Anterior cingulate cortex (tissue), 58 donors: ENCODE measurements around the gene TST.

Source experiments
- DNase-seq, 58 donors: peaks; one replicate each; lab custom pipeline; 2025; lab: John Stamatoyannopoulos, UW

TST gene

DNA sequence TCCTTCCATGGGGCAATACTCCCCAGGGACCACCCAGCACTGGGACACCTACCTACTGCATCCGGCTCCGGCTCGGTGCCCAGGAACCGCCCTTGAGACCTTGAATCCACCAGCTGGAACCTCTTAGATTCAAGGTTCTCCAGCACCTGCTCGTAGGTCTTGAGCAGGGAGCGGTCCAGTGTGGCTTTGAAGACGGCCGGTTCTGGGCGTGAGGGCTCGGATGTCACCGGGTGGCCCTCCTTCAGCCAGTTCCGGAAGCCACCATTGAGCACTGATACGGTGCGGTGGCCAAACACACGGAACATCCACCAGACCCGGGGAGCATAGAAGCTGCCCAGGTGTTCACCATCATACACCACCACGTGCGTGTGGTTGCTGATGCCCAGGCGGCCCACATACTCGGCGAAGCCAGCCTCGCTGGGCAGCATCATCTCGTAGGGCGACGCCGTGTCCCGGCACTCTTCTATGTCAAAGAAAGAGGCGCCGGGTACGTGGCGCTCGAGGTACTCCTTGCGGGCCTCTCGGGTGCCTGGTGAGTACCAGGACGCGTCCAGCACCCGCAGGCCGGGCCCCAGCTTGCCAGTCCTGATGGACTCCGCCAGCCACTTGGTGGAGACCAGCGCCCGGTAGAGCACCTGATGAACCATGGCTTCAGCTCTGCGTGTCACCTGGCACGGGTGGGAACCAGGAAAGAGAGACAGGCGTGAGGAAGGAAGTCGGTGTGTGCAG, 997 bp downstream of the TST start:
- peak in 2 of 58 donors; percentile 46 to 48 for DNase-seq

DNA sequence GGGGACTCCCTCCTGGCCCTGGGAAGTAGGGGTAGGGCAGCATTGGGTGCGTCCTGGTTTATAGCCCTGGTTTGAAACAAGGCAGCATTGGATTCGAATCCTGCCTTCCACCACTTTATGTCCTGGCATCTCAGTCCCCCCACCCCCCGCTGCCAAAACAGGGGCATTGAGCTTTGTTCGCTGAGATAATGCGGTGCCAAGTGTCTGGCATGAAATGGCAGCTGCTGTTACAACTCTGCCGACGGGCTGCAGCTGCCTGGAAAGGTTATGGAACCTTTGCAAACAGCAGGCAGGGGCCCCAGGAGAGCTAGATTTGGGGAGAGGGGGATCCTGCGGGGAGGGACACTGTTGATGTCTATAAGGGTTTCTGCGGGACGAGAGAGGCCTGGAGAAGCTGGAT, 1.9 kb downstream of the TST start:
- peak in 2 of 58 donors; percentile 13 to 24 for DNase-seq

DNA sequence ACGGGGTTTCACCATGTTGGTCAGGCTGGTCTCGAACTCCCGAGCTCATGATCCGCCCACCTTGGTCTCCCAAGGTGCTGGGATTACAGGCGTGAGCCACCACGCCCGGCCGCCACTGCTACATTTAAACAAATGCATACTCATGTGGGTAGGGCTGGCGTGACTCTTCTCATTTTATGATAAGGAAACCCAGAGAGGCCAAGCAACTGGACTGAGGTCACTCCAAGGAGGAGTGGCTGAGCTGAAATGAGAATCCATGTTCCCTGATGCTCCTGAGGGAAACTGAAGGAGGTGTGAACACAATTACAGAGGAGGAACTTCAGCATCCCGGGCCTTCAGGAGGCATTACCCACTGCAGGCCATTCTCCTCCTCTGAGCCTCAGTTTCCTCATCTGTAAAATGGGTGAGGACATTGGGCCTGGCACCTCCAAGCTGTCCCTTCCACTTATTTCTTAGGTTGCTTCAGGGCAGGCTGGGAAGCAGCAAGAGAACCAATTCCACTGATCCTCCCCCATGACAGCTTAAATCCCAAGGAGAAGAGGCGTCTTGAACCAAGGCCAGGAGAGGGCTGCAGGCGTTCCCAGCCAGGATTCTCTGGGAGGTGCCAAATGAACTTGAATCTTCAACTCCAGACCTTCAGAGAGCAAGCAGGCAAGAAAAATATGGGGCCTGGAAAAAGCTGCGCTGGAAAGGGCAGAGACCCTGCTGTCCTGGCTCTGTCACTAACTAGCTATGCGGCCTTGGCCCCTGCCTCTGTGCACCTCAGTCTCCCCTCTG, 2.9 kb downstream of the TST start:
- DNase-seq: peak in 1 of 58 donors; percentile 9

DNA sequence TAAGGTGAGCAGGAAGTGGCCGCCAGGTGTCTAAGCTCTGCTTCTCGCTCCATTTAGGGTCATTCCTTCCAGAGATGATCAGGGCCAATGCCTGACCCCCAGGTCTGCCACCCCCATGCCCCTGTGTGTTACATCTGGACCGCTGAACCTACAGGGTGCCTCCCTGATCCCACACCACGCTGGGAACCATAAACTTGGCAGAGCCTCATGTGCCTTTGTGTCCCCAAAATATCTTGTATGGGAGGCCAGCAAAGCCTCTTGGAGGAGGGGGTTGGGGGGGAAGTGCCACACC, 3.7 kb downstream of the TST start:
- DNase-seq: no peak

DNA sequence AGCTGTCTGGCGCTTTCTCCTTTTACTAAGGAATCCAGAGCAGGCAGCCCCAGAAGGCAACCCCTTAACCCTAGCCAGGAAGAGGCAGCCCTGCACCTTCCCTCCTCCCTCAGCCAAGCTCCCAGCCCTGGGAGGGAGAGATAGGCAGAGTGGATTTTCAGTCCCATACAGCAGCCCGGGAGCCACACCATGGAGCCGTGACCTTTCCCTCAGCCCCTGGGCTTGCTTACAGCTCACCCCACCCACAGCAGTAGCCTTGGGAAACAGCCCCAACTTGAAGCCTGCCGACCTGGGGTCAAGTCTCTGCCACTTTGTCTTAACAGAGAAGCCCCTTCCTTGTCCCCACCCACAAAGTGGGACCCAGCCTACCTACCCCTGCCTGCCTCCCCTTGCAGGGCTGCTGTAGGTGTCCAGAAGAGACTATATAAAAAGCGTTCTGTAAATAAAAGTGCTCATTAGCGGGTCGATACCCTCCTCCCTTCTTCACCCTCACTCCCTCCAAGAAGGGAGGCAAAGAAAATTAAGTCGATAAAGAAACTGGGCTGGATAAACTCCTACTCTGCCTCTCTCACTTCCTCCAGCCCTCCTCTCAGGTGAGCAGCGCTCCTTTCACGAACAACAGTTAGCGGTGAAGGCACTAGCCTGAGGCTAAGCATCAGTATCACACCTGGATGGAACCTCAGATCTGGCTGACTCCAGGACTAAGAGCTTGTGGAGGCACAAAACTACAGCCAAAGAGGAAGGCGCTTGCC, 4.2 kb downstream of the TST start:
- DNase-seq: no peak

DNA sequence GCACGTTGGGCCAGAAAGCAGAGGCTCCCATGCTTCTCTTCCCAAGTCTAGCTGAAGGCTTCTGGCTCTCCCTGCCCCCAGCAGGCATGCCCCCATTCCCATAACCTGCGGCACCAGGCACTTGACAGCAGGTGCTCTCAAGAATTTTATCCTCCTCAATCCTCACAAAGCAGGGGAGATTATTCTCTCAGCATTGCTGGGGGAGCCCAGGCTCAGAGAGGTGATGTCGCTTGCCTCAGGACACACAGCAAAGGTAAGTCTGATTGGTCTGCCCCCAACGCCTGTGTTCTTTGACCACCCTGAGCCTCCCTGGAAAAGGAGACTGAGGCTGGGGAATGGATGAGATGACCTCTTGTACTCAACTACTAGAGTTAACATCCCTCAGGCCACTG, 4.8 kb downstream of the TST start:
- no peak for DNase-seq

DNA sequence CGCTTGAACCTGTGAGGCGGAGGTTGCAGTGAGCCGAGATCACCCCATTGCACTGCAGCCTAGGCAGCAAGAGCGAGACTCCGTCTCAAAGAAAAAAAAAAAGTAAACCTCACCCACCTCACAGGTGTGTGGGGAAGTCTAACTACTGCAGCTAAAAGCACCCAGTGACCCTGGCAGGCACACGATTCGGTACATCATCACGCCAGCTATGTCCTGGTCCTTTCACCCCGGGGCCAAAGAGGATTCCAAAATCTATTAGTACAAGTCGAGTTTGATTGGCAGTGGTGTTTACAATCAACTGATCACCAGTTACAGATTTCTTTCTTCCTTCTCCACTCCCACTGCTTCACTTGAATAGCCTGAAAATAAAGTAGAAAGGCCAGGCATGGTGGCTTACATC, 6.3 kb downstream of the TST start:
- DNase-seq: no peak

DNA sequence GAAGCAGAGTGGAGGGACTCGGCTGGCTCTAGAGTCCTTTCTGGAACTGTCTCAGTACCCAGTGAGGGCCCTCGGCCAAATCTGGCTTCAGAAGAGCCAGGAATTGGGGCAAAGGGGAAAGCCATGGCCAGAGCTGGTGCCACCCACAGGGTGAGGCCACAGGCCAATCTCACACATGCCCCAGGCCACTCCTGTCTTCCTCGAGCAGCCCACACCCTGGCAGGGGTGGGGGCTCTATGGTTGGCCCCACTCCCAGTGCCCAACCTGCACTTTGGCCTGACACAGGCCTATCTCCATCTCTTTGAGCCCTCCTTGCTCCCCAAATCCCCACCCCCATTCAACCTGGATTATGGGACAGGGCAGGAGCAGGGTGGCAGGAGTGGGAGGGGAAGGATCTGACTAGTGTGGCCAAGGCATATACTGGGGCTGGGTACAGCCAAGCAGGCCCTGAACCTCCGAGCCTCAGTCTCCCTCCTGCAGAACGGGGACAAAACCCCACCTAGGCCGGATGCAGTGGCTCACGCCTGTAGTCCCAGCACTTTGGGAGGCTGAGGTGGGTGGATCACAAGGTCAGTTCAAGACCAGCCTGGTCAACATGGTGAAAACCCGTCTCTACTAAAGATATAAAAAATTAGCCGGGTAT, 6.9 kb downstream of the TST start:
- peak in 36 of 58 donors; percentile 11 to 78 (median 36) for DNase-seq

DNA sequence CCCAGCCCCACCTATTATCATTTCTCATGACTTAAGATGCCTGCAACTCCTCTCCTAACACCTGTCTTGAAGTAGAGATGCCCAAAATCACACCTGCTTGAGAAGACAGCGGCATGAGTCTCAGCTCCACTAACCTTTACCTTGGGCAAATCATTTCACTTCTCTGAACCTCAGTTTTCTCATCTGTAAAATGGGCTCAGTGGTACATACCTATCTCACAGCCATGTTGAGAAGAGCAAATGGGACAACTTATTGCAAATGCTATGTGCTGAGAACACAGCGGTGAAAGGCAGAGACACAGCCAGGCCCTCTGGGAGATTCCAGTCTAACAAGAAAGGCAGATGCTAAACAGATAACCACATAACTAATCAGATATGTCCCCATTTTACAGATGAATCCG, 7.8 kb downstream of the TST start:
- no peak for DNase-seq

DNA sequence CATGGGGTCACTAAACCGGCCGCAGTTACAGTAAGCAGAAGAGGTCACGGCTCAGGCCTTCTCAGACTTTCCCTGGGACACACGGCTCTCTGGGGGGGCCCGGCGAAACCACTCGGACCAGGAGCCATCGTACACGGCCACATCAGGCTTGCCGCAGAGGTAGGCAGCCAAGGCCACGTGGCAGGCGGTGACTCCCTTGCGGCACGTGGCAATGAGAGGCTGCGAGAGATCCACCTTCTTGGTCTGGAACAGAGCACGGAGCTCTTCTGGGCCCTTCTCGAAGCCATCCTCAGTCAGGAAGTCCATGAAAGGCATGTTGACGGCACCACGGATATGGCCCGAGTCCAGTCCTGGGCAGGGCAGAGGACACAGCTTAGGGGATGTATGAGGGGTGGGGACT, 8.3 kb downstream of the TST start:
- DNase-seq: no peak

DNA sequence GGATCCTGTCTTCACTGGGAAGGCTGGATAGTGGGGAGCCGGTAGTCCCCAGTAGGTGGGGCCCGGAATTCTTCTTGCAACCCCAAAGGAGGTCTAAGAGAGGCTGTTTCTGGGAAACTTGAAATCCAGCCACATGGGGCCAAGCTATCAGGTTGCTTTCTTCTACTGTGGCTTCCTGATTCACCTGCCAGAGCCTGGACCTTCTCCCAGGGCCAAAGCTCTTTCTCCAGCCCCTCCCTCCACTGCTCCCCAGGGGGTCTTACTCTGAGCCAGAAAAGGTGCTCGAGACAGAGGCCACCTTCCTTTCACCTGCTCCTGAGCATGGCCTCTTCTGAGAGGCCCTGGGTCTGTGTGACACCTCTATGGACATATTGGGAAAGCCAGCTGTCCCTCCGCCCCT, 9.1 kb downstream of the TST start:
- DNase-seq: no peak

DNA sequence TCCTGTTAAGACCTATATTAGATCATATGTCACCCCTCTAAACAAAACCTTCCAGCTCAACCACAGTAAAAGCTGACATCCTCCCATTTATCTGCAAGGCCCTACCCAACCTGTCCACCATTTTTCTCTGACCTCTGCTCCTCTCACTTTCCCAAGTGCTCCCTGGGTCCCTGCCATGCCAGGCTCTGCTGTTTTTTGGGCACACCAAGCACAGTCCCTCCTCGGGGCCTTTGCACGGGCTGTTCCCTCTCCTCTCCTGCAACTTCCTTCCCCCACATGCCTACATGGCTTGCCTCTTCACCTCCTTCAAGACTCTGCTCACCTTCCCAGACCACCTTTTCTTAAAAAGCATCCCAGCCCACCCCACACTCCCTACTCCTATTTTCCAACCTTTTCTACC, 9.8 kb downstream of the TST start:
- DNase-seq: no peak

DNA sequence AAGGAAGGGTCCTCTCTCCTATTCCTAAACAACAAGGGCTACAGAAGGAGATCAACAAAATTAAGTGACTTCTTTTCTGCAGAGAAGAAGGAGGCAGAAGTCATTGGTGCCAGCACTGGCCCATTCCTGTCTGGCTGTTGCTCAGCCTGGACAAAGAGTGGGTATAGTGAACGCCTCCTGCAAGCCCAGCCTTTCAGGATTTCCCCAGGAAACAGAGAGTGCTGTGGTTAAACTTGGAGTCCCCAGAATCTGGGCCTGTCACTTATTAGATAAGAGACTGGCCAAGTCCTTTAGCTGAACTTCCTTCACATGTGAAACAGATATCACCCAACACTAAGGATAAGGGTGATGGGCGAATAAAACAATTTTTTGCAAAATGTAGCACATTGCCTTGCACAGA, 10.9 kb downstream of the TST start:
- DNase-seq: no peak

DNA sequence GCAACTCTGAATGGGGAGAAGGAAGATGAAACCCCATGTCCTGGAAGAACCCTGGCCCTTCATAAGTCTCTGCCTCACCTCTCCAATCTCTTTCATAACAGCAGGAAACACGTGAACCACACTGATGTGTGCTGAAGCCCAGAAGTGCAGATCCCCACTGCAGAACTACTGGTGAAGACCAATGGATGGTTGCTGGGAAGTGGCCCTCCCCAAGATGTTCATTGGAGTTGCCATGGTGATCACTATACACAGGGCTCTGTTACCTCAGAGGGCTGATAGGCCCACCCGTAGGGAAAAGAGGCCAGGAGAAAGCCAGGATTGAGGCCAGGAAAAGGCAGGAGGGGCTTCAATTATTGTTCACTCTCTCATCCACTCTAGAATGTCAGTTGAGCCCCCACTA, 11.6 kb downstream of the TST start:
- DNase-seq: no peak

DNA sequence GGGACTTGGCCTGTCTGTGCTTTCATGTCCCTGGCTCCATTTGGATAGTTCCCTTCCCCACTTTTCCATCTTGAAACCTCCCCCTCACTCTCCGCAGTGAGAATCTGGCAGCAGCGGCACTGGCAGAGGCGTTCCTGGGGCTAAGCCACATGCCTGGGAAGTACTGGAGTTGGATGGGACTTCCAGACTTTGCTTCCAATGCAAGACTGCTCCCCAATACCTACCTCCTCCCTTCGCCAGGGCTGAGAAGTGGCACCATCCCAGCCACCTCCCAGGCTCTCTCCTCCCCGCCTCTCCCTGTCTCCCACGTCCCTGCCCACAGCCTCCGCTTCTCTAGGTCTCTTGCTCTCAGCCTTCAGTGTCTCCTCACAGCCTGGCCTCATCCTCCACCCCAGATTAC, 16.6 kb downstream of the TST start:
- peak in 36 of 58 donors; percentile 17 to 77 (median 42) for DNase-seq

DNA sequence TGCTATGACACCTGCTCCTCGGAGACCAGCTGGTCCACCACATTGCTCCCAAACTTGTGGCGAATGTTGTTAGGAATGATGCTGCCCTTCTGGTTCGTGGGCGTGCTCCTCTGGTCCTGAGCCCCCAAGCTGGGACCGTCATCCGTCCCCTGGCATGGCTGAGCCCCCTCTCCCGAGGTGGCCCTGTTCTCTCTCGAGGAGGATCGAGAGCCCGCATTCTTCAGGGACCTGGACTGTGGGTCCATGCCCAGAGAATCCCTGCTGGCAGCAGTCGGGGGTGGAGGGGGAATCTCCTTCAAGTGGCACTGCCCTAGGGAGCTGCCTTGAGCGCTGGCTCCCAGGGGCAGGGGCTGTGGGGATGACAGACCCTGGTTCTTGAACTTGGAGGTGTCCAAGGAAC, 17.4 kb downstream of the TST start:
- DNase-seq: no peak

DNA sequence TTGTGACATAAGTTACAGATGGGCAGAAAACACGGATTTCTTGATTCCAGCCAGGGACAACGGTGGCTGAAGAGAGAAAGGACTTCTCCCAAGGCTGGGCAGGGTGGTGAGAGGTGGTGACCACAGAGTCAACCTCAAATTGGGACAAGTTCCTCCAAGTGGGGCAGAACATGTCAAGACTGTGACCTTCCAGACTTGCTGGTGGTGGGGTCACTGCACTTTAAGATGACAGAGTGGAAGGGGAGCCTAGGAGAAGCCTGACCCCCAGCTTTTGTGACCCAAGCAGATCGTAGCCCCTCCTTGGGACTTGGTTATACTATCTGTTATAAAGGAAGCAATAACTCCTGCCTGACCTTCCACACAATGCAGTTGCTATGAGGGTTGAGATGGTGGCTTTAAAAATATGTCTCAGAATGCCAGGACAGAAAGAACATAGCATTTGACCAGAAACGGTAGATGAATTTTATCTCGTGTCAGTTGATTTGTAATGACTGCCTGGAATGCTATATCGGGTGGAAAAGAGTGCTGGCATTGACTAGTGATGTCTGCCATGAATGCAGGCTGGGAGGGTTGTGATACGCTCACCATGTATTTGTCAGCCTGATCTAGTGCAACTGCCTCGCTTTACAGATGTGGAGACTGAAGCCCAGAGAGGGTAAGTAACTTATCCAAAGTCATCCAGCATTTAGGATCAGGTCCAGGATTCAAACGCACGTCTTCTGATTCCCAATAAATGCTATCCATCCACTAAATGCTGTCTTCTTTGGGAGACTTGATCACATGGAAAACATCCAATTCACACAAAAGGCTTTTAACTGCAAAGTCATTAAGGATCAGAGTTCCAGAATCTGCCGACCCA, 18.3 kb downstream of the TST start:
- no peak for DNase-seq

DNA sequence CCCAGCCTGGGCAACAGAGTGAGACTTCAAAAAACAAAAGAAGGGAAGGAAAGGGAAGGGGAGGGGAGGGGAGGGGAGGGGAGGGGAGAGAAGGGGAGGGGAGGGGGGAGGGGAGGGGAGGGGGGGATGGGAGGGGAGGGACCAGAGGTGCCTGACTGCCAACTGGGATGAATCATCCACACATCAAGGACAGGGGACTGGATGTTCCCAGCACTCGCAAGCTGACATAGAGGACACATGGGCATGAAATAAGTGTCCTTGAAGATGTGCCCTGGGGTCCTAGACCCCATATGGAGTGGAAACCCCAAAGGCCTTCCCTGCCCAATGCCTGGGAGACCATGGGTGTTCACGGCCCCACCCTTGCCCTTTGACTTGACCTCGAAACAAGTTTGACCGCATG, 19.8 kb downstream of the TST start:
- DNase-seq: no peak

DNA sequence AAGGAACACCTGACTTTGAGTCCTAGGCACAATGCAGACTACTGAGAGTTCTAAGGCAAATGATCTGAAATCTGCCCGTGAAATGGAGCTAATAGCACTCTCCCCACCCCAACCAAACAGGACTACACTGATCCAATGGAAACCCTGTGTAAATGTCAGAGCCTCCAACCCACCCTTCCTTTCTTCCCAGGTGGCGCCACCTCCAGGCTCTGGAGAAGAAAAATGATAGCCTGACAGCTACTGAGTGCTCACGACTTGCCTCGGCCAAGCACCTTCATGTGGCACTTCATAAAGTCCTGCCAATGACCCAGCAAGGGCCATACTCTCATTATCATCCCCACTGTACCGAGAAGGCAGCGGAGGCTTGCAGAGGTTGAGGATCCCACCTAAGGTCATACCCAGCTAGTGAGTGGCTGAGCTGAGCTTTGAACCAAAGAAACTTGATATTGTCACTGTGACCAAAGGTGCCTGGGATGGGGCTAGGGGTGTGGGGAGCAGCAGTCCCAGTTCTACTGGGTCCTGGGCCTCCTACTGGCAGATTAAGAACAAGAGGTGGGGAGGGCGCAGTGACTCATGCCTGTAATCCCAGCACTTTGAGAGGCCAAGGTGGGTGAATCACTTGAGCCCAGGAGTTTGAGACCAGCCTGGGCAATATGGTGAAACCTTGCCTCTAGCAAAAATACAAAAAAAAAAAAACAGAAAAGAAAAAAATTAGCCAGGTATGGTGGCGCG, 20.5 kb downstream of the TST start:
- DNase-seq: no peak

DNA sequence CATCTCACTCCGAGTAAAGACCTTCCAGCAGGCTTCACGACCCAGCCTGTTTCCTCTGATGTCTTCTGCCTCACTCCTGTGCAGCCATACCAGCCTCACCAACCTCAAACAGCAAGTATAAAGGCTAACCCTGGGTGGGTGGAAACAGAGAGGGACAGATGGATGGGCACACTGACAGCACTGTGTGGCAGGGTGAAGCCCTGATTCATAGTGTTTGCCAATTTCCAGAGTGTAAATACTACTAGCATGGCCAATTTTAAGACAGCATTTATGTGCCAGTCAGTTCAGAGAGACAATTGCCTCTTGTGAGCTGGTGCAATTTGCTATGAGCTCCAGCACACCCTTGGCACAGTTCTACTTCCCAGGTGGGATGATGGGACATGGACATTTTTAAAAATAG, 21.5 kb downstream of the TST start:
- no peak for DNase-seq
